Prostate gland (tissue), 2 donors: ENCODE results near the gene CTIF. TPM values are rescaled to one million over a fixed set of nuclear protein-coding genes. Genes with fewer than 3 reads are reported as not detected.

Experiments
- DNase-seq: peaks from one replicate; pipeline ENCODE4 v3.0.0-alpha.2; 2019; ENCODE audit warnings: low spot score
- H3K27ac ChIP-seq, 2 donors: fragments of 200-600 bp; sonication (generic); 2 replicates each; pipeline ENCODE4 v1.5.1; 2017 to 2019
- H3K27me3 ChIP-seq: fragments of 200-600 bp; sonication (generic); replicated peaks from 2 replicates; pipeline ENCODE4 v1.5.1; 2019; ENCODE audit not compliant: insufficient read depth
- H3K36me3 ChIP-seq, 2 donors: fragments of 200-600 bp; sonication (generic); 1 replicate in 1 of 2; 2 replicates in 1 of 2; pipeline versions ENCODE4 v1.5.1 to v1.8.1; 2017 to 2019
- H3K4me1 ChIP-seq: fragments of 200-600 bp; sonication (generic); replicated peaks from 2 replicates; pipeline ENCODE4 v1.5.1; 2019
- H3K4me3 ChIP-seq, 2 donors: fragments of 200-600 bp; sonication (generic); 2 replicates each; pipeline ENCODE4 v1.5.1; 2017 to 2019
- H3K9me3 ChIP-seq: fragments of 200-600 bp; sonication (generic); 2 replicates; pipeline ENCODE4 v1.5.1; 2017
- POLR2A ChIP-seq: fragments of 450-650 bp; IDR thresholded peaks from one replicate; pipeline ENCODE4 v1.6.1; 2016; ENCODE audit warnings: antibody characterized with exemption, mild to moderate bottlenecking
- POLR2AphosphoS5 ChIP-seq: sonication (generic); formaldehyde crosslinking; IDR thresholded peaks from one replicate; pipeline ENCODE4 v1.6.1; 2017; ENCODE audit warnings: antibody characterized with exemption
- WGBS: methylation state at CpG from one replicate; pipeline ENCODE4 v1.1.5; 2018; 5-methylcytosine and 5-hydroxymethylcytosine counted together
- intact Hi-C: fragments of 100-400 bp; cut with DNase I; formaldehyde crosslinking; loops from one replicate; pipeline ENCODE4 v1.14.2; 2022
- total RNA-seq, 2 donors: library from RNA; depleted of rRNA; stranded (reverse); fragments of >200 nt; gene quantifications; one replicate each; pipeline ENCODE4 v1.1.0, GENCODE V29; 2016
- TF ChIP-seq, protein P1 (sequence below), 4 experiments: fragments of 200-600 bp in 2 of 4; fragments of 450-650 bp in 2 of 4; sonication (generic) in 2 of 4; IDR thresholded peaks; 1 replicate in 3 of 4; 2 replicates in 1 of 4; pipeline ENCODE4 v1.5.1; 2016 to 2019; ENCODE audit warnings: antibody characterized with exemption in 4 of 4, mild to moderate bottlenecking in 2 of 4, moderate library complexity in 2 of 4

Gene CTIF
- total RNA-seq, 2 donors from 2014 or later = 8.1 to 57.9 TPM

DNA sequence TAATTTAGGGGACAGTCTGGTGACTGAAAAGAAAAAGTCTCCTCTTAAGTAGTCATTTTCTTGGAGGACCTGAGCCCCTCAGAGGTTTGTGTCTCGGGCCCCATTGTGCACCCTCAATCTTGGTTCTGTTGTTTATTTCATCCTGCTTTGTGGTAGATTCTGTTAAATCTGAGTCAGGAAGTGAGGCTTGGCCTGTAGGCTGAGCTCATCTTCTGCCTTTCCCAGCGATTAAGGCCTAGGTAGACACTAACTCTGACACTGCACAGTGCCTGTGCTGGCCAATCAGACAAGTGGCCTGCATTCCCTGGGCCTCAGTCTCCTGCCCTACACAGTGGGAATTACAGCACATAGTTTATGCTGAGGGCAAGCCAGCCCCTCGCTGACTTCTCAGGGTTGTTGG, 80.2 kb downstream of the CTIF start:
- H3K4me1 ChIP-seq = no peaks in the 10 kb centered on the region
- no peak overlapping the region for H3K27ac ChIP-seq
- no peak for DNase-seq
- WGBS = 95% methylated on average over 3 of the region's 3 CpGs
- H3K36me3 ChIP-seq = no peaks in the 10 kb centered on the region
- H3K4me3 ChIP-seq = no peak overlapping the region
- TF ChIP-seq POLR2AphosphoS5 (no peak), POLR2A (no peak)
- TF ChIP-seq, protein P1, sequence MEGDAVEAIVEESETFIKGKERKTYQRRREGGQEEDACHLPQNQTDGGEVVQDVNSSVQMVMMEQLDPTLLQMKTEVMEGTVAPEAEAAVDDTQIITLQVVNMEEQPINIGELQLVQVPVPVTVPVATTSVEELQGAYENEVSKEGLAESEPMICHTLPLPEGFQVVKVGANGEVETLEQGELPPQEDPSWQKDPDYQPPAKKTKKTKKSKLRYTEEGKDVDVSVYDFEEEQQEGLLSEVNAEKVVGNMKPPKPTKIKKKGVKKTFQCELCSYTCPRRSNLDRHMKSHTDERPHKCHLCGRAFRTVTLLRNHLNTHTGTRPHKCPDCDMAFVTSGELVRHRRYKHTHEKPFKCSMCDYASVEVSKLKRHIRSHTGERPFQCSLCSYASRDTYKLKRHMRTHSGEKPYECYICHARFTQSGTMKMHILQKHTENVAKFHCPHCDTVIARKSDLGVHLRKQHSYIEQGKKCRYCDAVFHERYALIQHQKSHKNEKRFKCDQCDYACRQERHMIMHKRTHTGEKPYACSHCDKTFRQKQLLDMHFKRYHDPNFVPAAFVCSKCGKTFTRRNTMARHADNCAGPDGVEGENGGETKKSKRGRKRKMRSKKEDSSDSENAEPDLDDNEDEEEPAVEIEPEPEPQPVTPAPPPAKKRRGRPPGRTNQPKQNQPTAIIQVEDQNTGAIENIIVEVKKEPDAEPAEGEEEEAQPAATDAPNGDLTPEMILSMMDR (IDR thresholded peaks at IDR 0.05) = no peak
- no peaks in the 10 kb centered on the region for H3K27me3 ChIP-seq
- H3K9me3 ChIP-seq = no peaks in the 10 kb centered on the region
- intact Hi-C loops = loop anchor here (10.0 kb wide), 1 partner anchor 46 kb away; no protein-coding TSS in a partner anchor

- WGBS = 95% methylated on average over 16 of the region's 16 CpGs
- Histone ChIP-seq H3K9me3 (no peaks in the 10 kb centered on the region), H3K4me3 (no peak overlapping the region), H3K4me1 (no peaks in the 10 kb centered on the region), H3K27me3 (no peaks in the 10 kb centered on the region), H3K36me3 (no peaks in the 10 kb centered on the region), H3K27ac (no peak overlapping the region)
- no peak for TF ChIP-seq POLR2A
- intact Hi-C loops = loop anchor here (10.0 kb wide), 1 partner anchor 45 kb away; no protein-coding TSS in a partner anchor
- no peak for DNase-seq
Observed at GRCh38 chr18:48619501-48619900, 80.7 kb downstream of the CTIF start.

GRCh38 chr18:48620071-48620470, 81.2 kb downstream of the CTIF start:
- no peak for DNase-seq
- H3K4me3 ChIP-seq = no peak overlapping the region
- TF ChIP-seq, protein P1 (IDR thresholded peaks at IDR 0.05) = no peak
- TF ChIP-seq POLR2A (no peak), POLR2AphosphoS5 (no peak)
- no peaks in the 10 kb centered on the region for H3K36me3 ChIP-seq
- 92% methylated on average over 3 of the region's 3 CpGs for WGBS
- intact Hi-C loops = no loop called here
- H3K9me3 ChIP-seq = no peaks in the 10 kb centered on the region
- H3K27me3 ChIP-seq = no peaks in the 10 kb centered on the region
- no peaks in the 10 kb centered on the region for H3K4me1 ChIP-seq
- H3K27ac ChIP-seq = no peak overlapping the region

- H3K4me1 ChIP-seq = no peaks in the 10 kb centered on the region
- no peaks in the 10 kb centered on the region for H3K27me3 ChIP-seq
- no peaks in the 10 kb centered on the region for H3K36me3 ChIP-seq
- no peak for DNase-seq
- WGBS = 90% methylated on average over 8 of the region's 8 CpGs
- TF ChIP-seq, protein P1 (IDR thresholded peaks at IDR 0.05) = no peak
- TF ChIP-seq POLR2AphosphoS5 (no peak), POLR2A (no peak)
- H3K27ac ChIP-seq = no peak overlapping the region
- intact Hi-C loops = no loop called here
- no peaks in the 10 kb centered on the region for H3K9me3 ChIP-seq
- no peak overlapping the region for H3K4me3 ChIP-seq
Observed at GRCh38 chr18:48621240-48621639, 82.4 kb downstream of the CTIF start.

DNA sequence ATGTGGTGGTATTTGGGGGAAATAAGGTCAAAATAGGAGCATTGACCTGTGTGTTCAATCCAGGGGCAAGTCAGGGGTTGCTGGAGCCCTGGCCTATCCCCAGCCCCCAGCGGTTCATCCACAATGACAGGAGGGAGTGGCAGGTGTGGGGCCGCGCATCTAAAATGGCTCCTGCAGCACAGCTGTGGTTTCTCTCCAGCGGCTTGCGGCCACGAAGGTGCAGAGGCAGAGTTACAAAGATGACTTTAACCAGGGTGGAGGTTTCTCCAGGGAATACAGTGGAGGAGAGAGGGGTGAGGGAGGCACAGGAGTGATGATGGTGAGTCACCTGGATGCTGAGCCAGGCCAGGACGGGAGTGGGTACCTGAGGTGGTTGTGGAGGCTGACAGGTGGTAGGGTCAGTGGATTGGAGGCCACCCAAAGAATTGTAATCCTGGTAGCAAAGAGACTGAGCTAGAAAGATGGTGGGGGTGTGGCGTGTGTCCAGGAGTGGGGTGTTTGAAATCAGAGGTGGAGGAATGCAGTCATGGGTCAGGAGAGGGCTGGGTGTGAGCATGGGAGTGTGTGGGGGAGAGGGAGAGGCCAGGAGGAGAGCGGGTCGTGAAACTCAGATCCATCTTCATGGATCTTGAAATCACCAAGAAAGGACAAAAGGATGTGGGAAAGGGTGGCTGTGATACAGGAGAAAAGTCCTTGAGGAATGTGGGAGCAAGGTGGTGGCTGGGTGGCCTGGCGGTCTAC, 83.2 kb downstream of the CTIF start:
- no peak overlapping the region for H3K4me3 ChIP-seq
- H3K36me3 ChIP-seq = no peaks in the 10 kb centered on the region
- 85% methylated on average over 11 of the region's 11 CpGs for WGBS
- intact Hi-C loops = no loop called here
- no peaks in the 10 kb centered on the region for H3K27me3 ChIP-seq
- H3K4me1 ChIP-seq = no peaks in the 10 kb centered on the region
- H3K9me3 ChIP-seq = no peaks in the 10 kb centered on the region
- TF ChIP-seq, protein P1 (IDR thresholded peaks at IDR 0.05) = no peak
- TF ChIP-seq POLR2AphosphoS5 = no peak
- TF ChIP-seq POLR2A = no peak
- no peak for DNase-seq
- no peak overlapping the region for H3K27ac ChIP-seq
